ENCODE measurements around the gene ACACA. TPM values are rescaled to one million over a fixed set of nuclear protein-coding genes. Genes with fewer than 3 reads are reported as not detected.

Gene ACACA
- total RNA-seq, 1 donor: 89.4 TPM

DNA sequence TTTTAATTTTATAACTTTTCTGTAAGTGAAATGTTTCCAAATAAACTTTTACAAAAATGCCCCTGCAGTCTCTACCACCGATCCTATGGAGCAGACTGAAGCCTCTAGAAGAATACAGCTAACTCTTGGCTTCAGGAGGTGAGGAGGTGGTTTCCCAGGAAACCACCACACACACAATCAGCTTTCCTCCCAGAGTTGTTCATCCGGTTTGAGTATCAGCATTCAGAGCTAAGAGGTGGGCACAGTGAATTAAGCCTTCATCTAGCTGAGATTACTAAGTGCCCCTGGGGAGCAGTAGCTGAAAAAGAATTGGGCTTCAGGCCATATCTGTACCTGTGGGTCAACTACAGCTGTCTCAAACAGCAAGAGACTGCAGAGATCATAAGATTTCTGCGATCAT lies 318.2 kb downstream of the ACACA start:
- TF ChIP-seq, protein P1, sequence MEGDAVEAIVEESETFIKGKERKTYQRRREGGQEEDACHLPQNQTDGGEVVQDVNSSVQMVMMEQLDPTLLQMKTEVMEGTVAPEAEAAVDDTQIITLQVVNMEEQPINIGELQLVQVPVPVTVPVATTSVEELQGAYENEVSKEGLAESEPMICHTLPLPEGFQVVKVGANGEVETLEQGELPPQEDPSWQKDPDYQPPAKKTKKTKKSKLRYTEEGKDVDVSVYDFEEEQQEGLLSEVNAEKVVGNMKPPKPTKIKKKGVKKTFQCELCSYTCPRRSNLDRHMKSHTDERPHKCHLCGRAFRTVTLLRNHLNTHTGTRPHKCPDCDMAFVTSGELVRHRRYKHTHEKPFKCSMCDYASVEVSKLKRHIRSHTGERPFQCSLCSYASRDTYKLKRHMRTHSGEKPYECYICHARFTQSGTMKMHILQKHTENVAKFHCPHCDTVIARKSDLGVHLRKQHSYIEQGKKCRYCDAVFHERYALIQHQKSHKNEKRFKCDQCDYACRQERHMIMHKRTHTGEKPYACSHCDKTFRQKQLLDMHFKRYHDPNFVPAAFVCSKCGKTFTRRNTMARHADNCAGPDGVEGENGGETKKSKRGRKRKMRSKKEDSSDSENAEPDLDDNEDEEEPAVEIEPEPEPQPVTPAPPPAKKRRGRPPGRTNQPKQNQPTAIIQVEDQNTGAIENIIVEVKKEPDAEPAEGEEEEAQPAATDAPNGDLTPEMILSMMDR (IDR thresholded peaks at IDR 0.05; ENCODE audit: insufficient read depth, low read depth, low read length): no peak
- H3K4me3 ChIP-seq (ENCODE audit: low read depth, low read length): no peak overlapping the region
- no peak for DNase-seq (ENCODE audit: low read depth)

DNA sequence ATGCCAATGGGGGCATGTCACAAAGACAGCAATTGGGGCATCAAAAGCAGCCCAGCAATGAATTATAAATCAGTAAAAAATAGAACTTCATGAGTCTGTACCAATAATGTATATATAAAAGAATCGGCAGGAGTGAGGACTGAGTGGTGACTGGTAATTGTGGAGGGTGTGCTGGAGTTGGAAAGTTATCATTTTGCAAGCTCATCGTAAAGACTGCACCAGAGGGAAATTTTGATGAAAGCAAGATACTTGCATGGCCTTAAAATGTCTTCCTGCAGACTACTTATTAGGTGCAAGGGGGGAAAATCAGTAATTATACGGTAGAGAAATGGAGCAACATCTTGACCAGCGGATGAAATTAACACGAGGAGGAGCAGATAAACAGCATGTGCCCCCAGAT lies 319.0 kb downstream of the ACACA start:
- TF ChIP-seq, protein P1 (IDR thresholded peaks at IDR 0.05; ENCODE audit: insufficient read depth, low read depth, low read length): no peak
- no peak for DNase-seq (ENCODE audit: low read depth)
- no peak overlapping the region for H3K4me3 ChIP-seq (ENCODE audit: low read depth, low read length)

DNA sequence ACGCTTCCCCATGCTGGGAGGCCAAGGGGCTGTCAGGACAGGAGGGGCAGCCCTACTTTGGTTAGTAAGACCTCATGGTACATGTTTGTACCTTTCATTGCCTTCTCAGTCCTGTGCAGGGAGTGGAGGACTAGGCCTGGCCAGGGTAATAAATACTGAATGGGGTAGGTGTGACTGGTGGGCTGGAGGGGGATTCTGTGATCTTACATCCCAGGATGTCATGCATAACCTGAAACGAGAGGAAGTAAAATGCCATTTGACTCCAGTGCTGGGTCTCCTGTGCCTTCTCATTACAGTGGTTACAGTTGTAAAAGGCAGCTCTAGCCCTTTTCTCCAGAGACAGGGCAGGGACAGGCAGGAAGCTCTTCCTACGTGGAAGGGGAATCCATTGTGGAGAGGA lies 319.7 kb downstream of the ACACA start:
- no peak overlapping the region for H3K4me3 ChIP-seq (ENCODE audit: low read depth, low read length)
- DNase-seq (ENCODE audit: low read depth): no peak
- TF ChIP-seq, protein P1 (IDR thresholded peaks at IDR 0.05; ENCODE audit: insufficient read depth, low read depth, low read length): no peak

DNA sequence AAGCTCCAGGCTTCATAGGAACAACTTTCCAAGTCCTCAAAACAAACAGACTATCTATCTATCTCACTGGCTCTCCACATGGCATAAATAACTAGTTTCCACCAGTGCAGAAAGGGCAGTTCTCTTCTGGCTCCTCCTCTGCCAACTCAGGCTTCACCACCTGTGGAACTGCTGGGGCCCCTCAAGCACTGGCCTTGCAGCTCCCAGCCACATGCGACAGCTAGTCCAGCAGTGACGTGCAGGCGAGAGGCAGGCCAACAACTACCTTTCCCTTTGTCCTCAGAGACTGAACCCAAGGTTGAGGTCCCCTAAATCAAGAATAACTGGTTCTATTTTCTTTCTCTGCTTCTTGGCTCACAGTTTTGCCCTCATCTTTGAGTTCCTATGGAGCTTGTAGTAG lies 320.3 kb downstream of the ACACA start:
- TF ChIP-seq, protein P1 (IDR thresholded peaks at IDR 0.05; ENCODE audit: insufficient read depth, low read depth, low read length): no peak
- no peak for DNase-seq (ENCODE audit: low read depth)
- no peak overlapping the region for H3K4me3 ChIP-seq (ENCODE audit: low read depth, low read length)

DNA sequence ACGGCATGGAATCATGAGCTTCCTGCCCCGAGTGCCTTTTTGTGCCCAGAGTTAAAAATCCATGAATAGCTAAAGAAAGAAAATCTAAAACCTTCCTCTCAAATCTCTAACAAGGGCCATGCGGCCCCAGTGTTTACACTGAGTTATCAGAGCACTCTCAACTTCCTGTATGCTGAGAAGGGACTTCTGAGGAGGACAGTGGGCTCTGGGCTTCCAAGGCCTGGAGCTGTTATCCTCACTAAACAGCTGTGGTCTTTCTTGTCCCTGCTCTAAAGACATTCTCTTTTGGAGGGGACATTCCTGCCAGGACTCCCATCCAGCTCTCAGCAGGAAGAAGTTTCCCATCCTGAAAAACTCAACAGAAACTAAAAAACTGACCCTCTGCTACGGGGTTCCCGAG lies 322.3 kb downstream of the ACACA start:
- DNase-seq (ENCODE audit: low read depth): peak; percentile 20
- TF ChIP-seq, protein P1 (IDR thresholded peaks at IDR 0.05; ENCODE audit: insufficient read depth, low read depth, low read length): no peak
- no peak overlapping the region for H3K4me3 ChIP-seq (ENCODE audit: low read depth, low read length)

DNA sequence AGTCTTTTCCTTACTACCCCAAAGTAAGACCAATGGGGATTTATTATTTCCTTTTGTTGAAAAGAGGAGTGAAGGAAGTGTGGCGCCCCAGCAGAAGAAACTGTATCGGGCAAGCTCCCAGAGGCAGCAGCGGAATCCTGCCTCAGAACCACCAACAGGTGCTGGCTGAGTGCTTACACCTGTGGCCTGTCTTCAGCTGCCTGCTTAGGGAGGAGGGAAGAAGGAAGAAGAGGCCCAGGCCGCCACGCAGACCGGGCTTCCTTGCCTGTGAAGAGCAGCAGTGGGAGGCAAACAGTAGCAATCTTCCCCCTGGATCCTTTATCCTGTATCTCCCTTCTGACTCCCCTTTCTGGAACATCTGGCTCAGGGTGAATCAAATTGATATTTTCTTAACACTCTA lies 323.2 kb downstream of the ACACA start:
- no peak overlapping the region for H3K4me3 ChIP-seq (ENCODE audit: low read depth, low read length)
- DNase-seq (ENCODE audit: low read depth): no peak
- TF ChIP-seq, protein P1 (IDR thresholded peaks at IDR 0.05; ENCODE audit: insufficient read depth, low read depth, low read length): no peak

DNA sequence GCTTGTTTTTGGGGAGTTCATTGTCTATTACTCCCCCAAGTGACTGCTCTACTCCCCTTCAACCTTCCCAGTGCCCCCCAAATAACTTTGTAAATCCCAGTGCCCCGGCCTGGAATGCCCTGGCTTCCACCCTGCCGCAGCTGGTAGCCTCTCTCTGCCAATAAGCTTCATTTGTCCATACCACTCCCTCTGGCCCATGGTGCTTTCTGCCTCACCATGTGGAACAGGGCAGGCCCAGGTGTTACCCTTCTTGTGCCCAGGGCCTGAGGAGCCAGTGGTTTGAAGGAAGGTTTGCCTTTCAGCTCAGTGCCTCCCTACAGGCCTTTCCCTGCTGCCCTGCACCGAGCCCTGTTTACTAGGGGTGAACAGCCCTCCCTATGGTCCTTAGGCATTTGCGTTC lies 323.7 kb downstream of the ACACA start:
- TF ChIP-seq, protein P1 (IDR thresholded peaks at IDR 0.05; ENCODE audit: insufficient read depth, low read depth, low read length): no peak
- DNase-seq (ENCODE audit: low read depth): no peak
- no peak overlapping the region for H3K4me3 ChIP-seq (ENCODE audit: low read depth, low read length)

Measured in fibroblast of villous mesenchyme (primary cell).